Brain microvascular endothelial cell (primary cell): ENCODE results near the gene HYAL3.

ENCODE experiments used
- DNase-seq: peaks from one replicate; pipeline ENCODE4 v3.0.0-alpha.2; 2020
- H3K27ac ChIP-seq: fragments of 250-450 bp; sonication (Bioruptor Pico); 2 replicates; pipeline ENCODE4 v1.5.1; 2020; ENCODE audit warnings: mild to moderate bottlenecking, moderate library complexity
- H3K27me3 ChIP-seq: fragments of 250-450 bp; sonication (Bioruptor Pico); replicated peaks from 2 replicates; pipeline ENCODE4 v1.5.1; 2020; ENCODE audit warnings: mild to moderate bottlenecking
- H3K36me3 ChIP-seq: fragments of 250-450 bp; sonication (Bioruptor Pico); replicated peaks from 2 replicates; pipeline ENCODE4 v1.5.1; 2020; ENCODE audit warnings: mild to moderate bottlenecking
- H3K4me3 ChIP-seq: 2 replicates; pipeline ENCODE4 v1.5.1; 2011; ENCODE audit warnings: low read depth, mild to moderate bottlenecking, control low read depth, low read length, moderate library complexity
- CTCF ChIP-seq: IDR thresholded peaks from 2 replicates; pipeline ENCODE4 v1.5.1; 2011; ENCODE audit warnings: low read depth, mild to moderate bottlenecking, moderate library complexity, low read length, control low read depth, inconsistent platforms; ENCODE audit errors: missing control alignments
- in situ Hi-C: cut with HindIII; loops from 2 replicates; pipeline ENCODE4 v1.10.0; 2017; ENCODE audit warnings: low sequenced_read_pairs, low pct_ligation_motif_present

Gene HYAL3

GRCh38 chr3:50325497-50326181 is 26.4 kb upstream of the HYAL3 start:
- no peak for DNase-seq
- in situ Hi-C loops, result no loop called here
- Histone ChIP-seq H3K4me3 (no peak overlapping the region), H3K27me3 (no peaks in the 10 kb centered on the region), H3K27ac (no peak overlapping the region), H3K36me3 (peaks cover 17% of the 10 kb centered on the region)
- no peak for TF ChIP-seq CTCF

- Histone ChIP-seq H3K27me3 (no peaks in the 10 kb centered on the region), H3K4me3 (no peak overlapping the region), H3K27ac (no peak overlapping the region), H3K36me3 (peaks cover 12% of the 10 kb centered on the region)
- DNase-seq, result no peak
- TF ChIP-seq CTCF, result no peak
- in situ Hi-C loops, result no loop called here
Measured at GRCh38 chr3:50325113-50325480, 25.9 kb upstream of the HYAL3 start.

- peak; percentile 72 for DNase-seq
- peak; percentile 97 for TF ChIP-seq CTCF
- in situ Hi-C loops, result no loop called here
- Histone ChIP-seq H3K36me3 (peaks cover 10% of the 10 kb centered on the region), H3K27ac (no peak overlapping the region), H3K4me3 (no peak overlapping the region), H3K27me3 (no peaks in the 10 kb centered on the region)
Measured at GRCh38 chr3:50324351-50325112, 25.3 kb upstream of the HYAL3 start.

GRCh38 chr3:50323614-50324199 is 24.5 kb upstream of the HYAL3 start:
- H3K27ac ChIP-seq, result no peak overlapping the region
- no peaks in the 10 kb centered on the region for H3K27me3 ChIP-seq
- no peak overlapping the region for H3K4me3 ChIP-seq
- no peak for DNase-seq
- peak; percentile 8 for TF ChIP-seq CTCF
- in situ Hi-C loops, result no loop called here
- peaks cover 8% of the 10 kb centered on the region for H3K36me3 ChIP-seq

GRCh38 chr3:50323092-50323600 is 23.9 kb upstream of the HYAL3 start:
- Histone ChIP-seq H3K36me3 (peaks cover 10% of the 10 kb centered on the region), H3K27me3 (no peaks in the 10 kb centered on the region), H3K27ac (no peak overlapping the region), H3K4me3 (no peak overlapping the region)
- in situ Hi-C loops, result no loop called here
- TF ChIP-seq CTCF, result no peak
- DNase-seq, result no peak
